ENCODE results near the gene ZFYVE28.

The ZFYVE28 gene

DNA sequence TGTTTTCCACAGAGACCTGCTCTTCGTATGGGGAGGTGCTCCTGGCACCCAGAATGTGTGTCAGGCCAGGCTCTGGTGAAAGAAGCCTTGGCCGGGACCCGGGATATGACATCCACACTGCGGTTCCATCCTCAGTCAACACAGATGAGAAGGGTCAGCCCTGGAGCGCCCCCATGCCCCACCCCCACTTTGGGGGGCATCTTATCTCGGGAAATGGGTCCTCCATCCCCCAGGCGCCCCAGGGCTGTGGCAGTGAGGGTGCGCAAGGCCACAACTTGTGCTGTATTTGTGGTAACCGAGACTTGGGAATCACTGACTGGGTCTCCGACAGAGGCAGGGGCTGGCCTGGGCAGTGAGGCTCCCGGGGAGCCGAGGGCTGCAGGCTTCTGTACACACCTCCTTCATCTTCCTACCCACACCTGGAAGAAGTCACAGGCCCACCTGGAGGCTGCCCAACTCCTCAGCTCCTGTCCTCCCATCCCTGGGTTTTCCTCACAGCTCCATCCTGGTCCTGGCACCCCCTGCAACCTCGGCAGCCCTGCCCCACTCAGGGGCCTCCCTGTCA, 8.3 kb upstream of the ZFYVE28 start:
- no peaks in the 10 kb centered on the region for H3K9me3 Mint-ChIP-seq
- H3K36me3 Mint-ChIP-seq, result no peaks in the 10 kb centered on the region
- H3K27ac Mint-ChIP-seq, result no peak overlapping the region
- DNase-seq, result no peak
- peaks cover 20 to 33% of the 10 kb centered on the region in 2 donors for H3K27me3 Mint-ChIP-seq
- H3K4me1 Mint-ChIP-seq, result peaks cover 0 to 6% of the 10 kb centered on the region in 2 donors
- no peak overlapping the region for H3K4me3 Mint-ChIP-seq
- ATAC-seq (replicated peaks), result no peak

DNA sequence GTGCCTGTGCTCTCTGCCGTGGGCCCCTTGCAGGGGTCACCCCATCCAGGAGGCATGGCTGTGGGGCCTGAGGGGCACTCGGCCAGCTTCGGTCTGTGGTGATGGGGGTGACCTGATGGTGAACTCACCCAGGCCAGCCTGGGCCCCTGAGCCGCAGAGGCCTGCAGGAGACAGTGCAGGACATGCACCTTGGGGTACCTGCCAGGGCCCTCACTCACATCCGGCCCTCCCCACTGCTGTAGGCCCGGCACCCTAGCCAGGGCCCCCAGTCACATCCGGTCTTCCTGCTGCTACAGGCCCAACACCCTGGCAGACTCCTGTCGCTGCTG, 7.6 kb upstream of the ZFYVE28 start:
- H3K36me3 Mint-ChIP-seq, result no peaks in the 10 kb centered on the region
- no peak overlapping the region for H3K4me3 Mint-ChIP-seq
- no peak for ATAC-seq (replicated peaks)
- no peak for DNase-seq
- peaks cover 0 to 6% of the 10 kb centered on the region in 2 donors for H3K4me1 Mint-ChIP-seq
- no peaks in the 10 kb centered on the region for H3K9me3 Mint-ChIP-seq
- peaks cover 21 to 25% of the 10 kb centered on the region in 2 donors for H3K27me3 Mint-ChIP-seq
- H3K27ac Mint-ChIP-seq, result no peak overlapping the region

DNA sequence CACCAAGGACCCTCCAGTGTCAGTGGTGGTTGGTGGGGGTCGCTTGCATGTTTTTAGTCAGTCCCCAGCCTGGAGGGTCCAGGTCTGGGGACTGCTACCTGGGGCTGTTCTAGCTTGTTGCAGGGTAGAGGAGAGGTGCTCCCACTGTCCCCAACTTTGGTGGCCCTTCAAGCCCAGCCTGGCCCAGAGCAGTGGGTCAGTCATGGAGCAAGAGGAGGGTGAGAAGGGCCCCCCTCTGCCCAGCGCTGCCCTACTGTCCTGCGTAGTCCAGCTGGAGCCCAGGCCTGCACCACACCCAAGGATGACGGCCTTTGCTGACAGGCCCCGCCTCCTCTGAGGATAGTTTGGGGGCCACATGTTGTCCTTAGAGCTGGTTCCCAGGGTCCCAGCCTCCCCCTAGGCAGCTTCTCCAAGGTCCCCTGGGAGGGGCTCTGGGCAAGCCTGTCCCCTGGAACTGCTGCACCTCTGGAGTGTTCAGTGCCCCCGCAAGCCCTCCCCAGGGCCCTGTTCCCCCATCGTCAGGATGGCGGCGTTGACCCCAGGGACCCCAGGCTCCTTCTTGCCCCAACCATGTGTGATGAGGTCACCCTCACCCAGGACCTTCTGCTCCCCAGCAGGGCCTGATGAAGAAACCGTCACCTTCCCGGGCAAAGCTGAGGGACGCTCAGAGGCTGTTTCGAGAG, 7.1 kb upstream of the ZFYVE28 start:
- no peaks in the 10 kb centered on the region for H3K36me3 Mint-ChIP-seq
- no peak for DNase-seq
- H3K9me3 Mint-ChIP-seq, result no peaks in the 10 kb centered on the region
- H3K27me3 Mint-ChIP-seq, result peaks cover 26 to 30% of the 10 kb centered on the region in 2 donors
- H3K4me1 Mint-ChIP-seq, result peaks cover 0 to 6% of the 10 kb centered on the region in 2 donors
- H3K27ac Mint-ChIP-seq, result no peak overlapping the region
- no peak for ATAC-seq (replicated peaks)
- no peak overlapping the region for H3K4me3 Mint-ChIP-seq

DNA sequence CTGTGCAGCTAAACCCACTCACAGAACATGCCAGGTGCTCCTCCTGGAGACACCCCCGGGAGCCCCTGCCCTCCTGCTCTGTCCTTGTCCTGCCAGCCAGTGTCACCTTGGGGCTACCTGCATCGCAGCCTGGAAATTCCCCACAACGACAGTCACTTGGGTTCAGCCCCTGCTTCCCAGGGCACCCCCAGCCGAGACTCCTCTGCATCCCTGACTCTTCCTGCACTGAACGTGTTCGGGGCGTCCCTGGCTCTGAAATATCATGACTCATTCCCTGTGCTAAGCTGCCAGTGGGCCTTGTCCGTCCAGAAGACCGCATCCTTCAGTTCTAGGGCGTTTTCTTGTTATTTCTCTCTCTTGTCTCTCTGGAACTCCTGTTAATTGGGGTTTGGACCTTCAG, 6.1 kb upstream of the ZFYVE28 start:
- H3K36me3 Mint-ChIP-seq, result no peaks in the 10 kb centered on the region
- H3K4me1 Mint-ChIP-seq, result peaks cover 6 to 12% of the 10 kb centered on the region in 2 donors
- ATAC-seq (replicated peaks) (no peak), DNase-seq (no peak)
- no peak overlapping the region for H3K27ac Mint-ChIP-seq
- no peaks in the 10 kb centered on the region for H3K9me3 Mint-ChIP-seq
- H3K4me3 Mint-ChIP-seq, result no peak overlapping the region
- H3K27me3 Mint-ChIP-seq, result peaks cover 35 to 39% of the 10 kb centered on the region in 2 donors

DNA sequence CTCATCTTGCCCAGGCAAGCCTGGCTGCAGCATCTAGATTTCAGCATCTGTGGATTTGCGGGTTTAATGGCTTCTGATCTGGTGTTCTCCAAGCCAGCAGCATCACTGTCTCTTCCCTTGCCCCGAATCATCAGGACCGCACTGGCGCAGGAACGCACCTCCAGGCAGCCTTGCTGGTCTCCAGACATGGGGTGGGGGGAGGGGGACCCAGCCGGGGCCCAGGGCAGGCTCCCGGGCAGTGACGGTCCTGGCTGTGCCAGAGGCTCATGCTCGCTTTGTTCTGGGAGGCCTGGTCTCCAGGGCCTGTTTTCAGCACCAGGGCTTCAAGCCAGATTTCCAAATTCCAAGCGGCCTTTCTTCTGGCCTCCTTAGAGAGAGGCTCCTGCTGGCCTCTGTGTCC, 5.2 kb upstream of the ZFYVE28 start:
- DNase-seq (no peak), ATAC-seq (replicated peaks) (no peak)
- no peak overlapping the region for H3K4me3 Mint-ChIP-seq
- peaks cover 33 to 35% of the 10 kb centered on the region in 2 donors for H3K27me3 Mint-ChIP-seq
- no peaks in the 10 kb centered on the region for H3K9me3 Mint-ChIP-seq
- peaks cover 14 to 18% of the 10 kb centered on the region in 2 donors for H3K4me1 Mint-ChIP-seq
- H3K27ac Mint-ChIP-seq, result no peak overlapping the region
- H3K36me3 Mint-ChIP-seq, result no peaks in the 10 kb centered on the region

DNA sequence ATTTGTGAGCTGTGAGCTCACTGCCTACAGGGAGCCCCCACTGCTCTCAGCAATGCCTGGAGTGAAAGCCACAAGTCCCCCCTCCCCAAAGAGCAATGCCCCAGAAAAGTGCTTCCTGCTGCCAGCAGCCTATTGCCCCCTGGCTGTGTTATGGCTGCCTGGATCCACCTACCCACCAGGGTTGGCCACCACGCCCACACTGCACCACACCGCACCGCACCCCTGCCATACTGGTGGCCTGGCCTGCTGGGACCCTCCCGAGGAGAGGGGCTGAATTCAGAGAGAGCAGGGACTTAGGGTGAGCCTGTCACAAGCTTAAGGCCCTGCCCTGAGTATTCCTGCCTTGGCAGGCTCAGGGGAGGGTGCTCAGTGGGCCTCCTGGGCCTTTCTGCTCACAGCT, 4.6 kb upstream of the ZFYVE28 start:
- DNase-seq (no peak), ATAC-seq (replicated peaks) (no peak)
- H3K4me3 Mint-ChIP-seq, result no peak overlapping the region
- no peaks in the 10 kb centered on the region for H3K9me3 Mint-ChIP-seq
- H3K27ac Mint-ChIP-seq, result no peak overlapping the region
- H3K36me3 Mint-ChIP-seq, result no peaks in the 10 kb centered on the region
- peaks cover 15 to 16% of the 10 kb centered on the region in 2 donors for H3K4me1 Mint-ChIP-seq
- peaks cover 31 to 34% of the 10 kb centered on the region in 2 donors for H3K27me3 Mint-ChIP-seq

DNA sequence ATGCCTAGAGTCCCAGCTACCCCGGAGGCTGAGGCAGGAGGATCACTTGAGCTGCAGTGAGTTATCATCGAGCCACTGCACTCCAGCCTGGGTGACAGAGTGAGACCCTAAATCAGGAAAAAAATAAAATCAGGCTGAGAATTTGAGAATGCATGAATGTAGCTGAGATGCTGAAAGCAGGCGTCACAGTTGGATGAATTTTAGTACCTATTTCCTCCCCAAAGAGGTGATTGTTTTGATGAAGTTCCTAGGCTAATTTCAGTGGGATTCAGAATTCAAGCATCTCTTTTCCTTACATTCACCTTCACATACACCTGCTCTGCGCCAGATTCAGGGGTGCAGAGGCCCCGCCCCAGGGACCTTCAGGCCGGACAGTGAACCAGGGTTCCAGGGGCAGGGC, 3.5 kb upstream of the ZFYVE28 start:
- peaks cover 23% of the 10 kb centered on the region in 2 donors for H3K4me1 Mint-ChIP-seq
- H3K9me3 Mint-ChIP-seq, result no peaks in the 10 kb centered on the region
- peaks cover 39 to 41% of the 10 kb centered on the region in 2 donors for H3K27me3 Mint-ChIP-seq

DNA sequence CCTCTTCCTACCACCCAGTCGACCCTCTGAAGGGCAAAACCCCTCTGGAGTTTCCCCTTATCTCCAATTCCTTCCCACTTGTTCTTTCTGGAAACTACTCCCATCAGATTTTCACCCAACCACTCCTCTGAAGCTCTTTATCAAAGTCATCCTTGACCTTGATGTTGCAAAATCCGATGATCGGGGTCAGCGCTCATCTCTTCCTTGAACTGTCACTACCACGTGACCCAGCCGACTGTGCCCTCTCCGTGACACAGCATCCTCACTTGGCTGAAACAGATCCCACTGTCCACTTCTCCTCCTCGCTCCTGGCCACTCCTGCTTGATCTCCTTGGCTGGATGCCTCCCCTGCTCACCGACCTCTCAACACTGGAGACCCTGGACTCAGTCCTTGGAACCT, 1.4 kb upstream of the ZFYVE28 start:
- DNase-seq, result no peak
- peaks cover 56% of the 10 kb centered on the region in 2 donors for H3K27me3 Mint-ChIP-seq
- H3K27ac Mint-ChIP-seq, result peak overlapping the region; percentile 34
- no peaks in the 10 kb centered on the region for H3K36me3 Mint-ChIP-seq
- peaks cover 23 to 33% of the 10 kb centered on the region in 2 donors for H3K4me1 Mint-ChIP-seq
- H3K9me3 Mint-ChIP-seq, result no peaks in the 10 kb centered on the region
- H3K4me3 Mint-ChIP-seq, result peak overlapping the region; percentile 0 to 12
- no peak for ATAC-seq (replicated peaks)

More for the DNA sequence above, 3.5 kb upstream of the ZFYVE28 start:
- Mint-ChIP-seq H3K4me3 (no peak overlapping the region), H3K27ac (no peak overlapping the region), H3K36me3 (no peaks in the 10 kb centered on the region)
- DNase-seq, result no peak
- ATAC-seq (replicated peaks), result no peak

DNA sequence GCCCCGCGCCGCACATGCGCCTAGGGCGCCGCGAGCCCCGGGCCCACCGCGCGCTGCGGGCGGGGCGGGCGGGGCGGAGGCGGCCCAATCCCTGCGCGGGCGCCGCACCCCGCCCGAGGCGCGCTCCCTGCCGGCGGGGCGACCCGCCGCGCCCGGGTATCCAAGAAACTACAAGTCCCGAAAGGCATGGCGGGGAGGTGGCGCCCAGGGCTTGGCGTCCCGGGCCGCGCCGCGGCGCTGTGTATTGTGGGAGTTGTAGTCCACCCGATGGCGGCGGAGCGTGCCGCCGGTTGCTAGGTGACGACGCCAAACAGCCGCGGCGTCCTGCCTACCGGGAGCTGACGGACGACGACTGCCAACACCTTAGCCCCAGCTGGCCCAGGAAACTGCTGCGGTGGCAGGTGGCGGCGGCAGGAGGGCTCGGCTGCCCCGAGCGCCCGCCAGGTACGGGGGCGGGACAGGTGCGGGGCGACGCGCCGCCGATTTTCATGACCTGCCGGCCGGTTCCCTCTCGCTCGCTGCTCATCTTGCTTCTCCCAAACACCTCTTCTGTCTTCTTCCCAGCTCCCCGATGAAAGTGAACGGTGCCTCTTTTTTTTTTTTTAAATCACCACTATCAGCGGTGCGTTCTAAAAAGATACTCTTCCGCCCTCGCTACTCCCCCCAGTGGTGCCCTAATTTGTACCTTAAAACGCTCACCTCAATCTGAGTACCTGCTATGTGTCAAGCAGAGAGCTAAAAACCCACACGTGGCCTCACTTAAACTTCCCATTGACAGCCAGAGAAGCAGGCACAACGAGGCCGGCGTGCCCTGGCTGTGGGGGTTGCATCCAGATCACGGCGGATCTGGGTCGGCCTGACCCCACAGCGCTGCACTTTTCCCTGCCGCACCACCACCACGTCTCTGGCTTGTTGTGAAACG, 466 bp upstream of the ZFYVE28 start, which contains the start of gene CFAP99:
Gene CFAP99 (plus strand): TSS at position 306 of the 922 bp plus-strand sequence.
- no peaks in the 10 kb centered on the region for H3K36me3 Mint-ChIP-seq
- peak; percentile 85 for DNase-seq
- no peaks in the 10 kb centered on the region for H3K9me3 Mint-ChIP-seq
- H3K4me3 Mint-ChIP-seq, result peak within 1 kb of the TSS; percentile 89 to 95
- H3K27me3 Mint-ChIP-seq, result peaks cover 60 to 65% of the 10 kb centered on the region in 2 donors
- peak within 1 kb of the TSS; percentile 95 for H3K27ac Mint-ChIP-seq
- H3K4me1 Mint-ChIP-seq, result peaks cover 23 to 42% of the 10 kb centered on the region in 2 donors
- ATAC-seq (replicated peaks), result peak; percentile 97 to 98

DNA sequence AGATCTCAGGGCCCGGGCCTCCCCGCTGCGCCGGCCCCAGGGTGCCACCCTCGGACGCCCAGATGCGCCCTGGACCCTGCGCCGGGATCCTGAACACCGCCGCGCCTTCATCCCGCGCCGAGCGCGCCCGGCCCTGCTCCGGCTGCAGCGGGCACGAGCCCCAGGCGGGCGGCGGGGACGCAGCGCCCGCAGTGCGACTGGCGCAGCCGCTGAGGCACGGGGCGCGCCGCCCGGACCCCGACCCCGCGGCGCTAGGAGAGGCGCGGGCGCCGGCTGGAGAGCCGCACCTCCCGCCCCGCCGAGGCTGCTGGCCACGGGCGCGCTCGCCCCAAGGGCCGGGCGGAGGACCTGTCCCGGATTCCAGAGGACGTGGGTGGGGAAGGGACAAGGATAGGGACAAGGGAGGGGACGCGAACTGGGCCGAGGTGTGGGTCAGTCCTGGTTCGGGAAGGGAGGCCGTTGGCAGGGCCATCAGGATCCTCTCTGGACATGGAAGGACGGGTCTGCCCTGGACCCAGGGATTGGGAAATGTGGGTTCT, 1.1 kb downstream of the ZFYVE28 start:
- ATAC-seq (replicated peaks) (no peak), DNase-seq (no peak)
- peaks cover 33 to 58% of the 10 kb centered on the region in 2 donors for H3K4me1 Mint-ChIP-seq
- no peak overlapping the region for H3K27ac Mint-ChIP-seq
- no peaks in the 10 kb centered on the region for H3K36me3 Mint-ChIP-seq
- H3K9me3 Mint-ChIP-seq, result no peaks in the 10 kb centered on the region
- peak overlapping the region; percentile 89 for H3K4me3 Mint-ChIP-seq
- H3K27me3 Mint-ChIP-seq, result peaks cover 50 to 53% of the 10 kb centered on the region in 2 donors

DNA sequence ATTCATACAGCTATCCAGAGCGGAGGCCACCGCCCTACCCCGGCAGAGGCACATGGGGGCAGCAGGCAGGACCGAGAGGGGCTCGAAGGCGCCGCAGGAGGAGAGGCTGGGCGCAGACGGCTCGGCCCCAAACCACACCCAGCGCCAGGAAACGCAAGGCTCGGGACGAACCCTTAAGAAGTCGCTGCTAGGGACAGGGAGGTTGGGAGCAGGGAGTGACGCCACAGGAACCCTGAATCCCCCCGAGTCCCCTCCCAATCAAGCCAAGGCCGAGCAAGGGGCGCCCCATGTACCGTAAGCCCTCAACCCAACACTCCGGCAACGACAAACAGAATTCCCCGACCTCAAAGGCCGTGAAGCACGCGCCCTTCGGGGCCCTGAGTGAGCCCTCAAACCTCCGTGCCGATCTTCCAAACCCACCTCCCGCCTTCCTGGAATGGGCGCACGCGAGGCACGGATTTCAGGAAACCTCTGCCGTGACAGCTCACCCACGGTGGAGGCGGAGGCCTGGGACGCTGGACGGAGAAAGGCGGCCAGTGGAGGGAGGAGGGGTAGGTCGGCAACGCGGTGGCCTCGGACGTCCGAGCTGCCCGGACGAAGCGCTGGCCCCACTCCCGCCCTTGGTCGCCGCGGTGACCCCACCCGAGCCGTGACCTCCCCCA, 1.8 kb downstream of the ZFYVE28 start:
- no peaks in the 10 kb centered on the region for H3K9me3 Mint-ChIP-seq
- peak overlapping the region; percentile 53 for H3K27ac Mint-ChIP-seq
- no peaks in the 10 kb centered on the region for H3K36me3 Mint-ChIP-seq
- H3K4me1 Mint-ChIP-seq, result peaks cover 34 to 64% of the 10 kb centered on the region in 2 donors
- H3K4me3 Mint-ChIP-seq, result peak overlapping the region; percentile 34 to 39
- DNase-seq (no peak), ATAC-seq (replicated peaks) (no peak)
- peaks cover 49 to 52% of the 10 kb centered on the region in 2 donors for H3K27me3 Mint-ChIP-seq

DNA sequence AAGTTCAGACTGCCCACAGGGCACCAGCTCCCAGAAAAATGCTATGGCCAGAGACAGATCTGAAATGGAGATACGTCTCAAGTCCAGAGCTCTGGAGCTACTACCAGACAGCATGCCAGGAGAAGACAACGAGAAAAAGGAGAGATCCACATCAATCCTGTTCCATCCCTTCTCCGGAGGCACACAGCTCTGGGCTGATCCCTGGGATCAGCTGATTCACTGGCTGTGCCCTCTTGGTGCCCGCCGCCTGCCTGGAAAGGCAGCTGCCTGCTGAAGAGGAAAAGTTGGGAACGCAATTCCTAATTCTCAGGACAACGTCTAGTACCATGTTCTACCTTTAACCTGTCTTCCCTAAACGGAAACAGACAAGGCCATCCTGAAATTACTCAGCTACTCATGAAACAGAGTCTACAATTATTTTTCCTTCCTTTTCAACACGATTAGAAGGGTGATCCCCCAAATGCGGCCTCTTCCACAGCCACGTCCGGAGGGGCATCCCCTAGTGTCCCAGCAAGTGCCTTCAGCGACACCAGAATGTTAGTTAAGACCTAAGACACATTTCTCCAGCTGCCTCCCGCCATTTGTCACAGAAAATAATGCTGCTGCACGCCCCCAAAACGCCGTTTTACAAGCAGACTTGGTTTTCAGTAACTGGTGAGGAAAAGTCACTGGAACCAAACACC, 2.4 kb downstream of the ZFYVE28 start:
- Mint-ChIP-seq H3K4me1 (peaks cover 36 to 71% of the 10 kb centered on the region in 2 donors), H3K4me3 (peak overlapping the region; percentile 34 to 39), H3K36me3 (no peaks in the 10 kb centered on the region), H3K27me3 (peaks cover 56 to 59% of the 10 kb centered on the region in 2 donors), H3K9me3 (no peaks in the 10 kb centered on the region), H3K27ac (peak overlapping the region; percentile 53)
- DNase-seq, result no peak
- no peak for ATAC-seq (replicated peaks)

DNA sequence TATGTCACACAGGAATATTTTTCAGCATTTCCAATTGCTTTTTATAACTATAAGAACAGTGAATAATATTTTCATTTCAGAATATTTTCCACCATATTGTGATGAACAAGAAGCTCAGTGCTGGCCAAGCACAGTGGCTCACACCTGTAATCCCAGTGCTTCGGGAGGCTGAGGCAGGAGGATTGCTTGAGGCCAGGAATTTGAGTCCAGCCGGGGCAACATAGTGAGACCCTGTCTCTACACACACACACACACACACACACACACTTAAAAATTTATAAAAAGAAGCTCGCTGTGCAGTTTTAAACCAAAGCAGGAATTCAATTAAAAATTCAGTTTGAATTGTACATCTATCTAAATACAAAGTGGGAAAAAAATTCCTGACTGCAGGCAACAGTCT, 3.2 kb downstream of the ZFYVE28 start:
- no peak for ATAC-seq (replicated peaks)
- H3K4me3 Mint-ChIP-seq, result no peak overlapping the region
- H3K27ac Mint-ChIP-seq, result no peak overlapping the region
- H3K27me3 Mint-ChIP-seq, result peaks cover 53 to 59% of the 10 kb centered on the region in 2 donors
- H3K9me3 Mint-ChIP-seq, result no peaks in the 10 kb centered on the region
- no peak for DNase-seq
- peaks cover 36 to 77% of the 10 kb centered on the region in 2 donors for H3K4me1 Mint-ChIP-seq
- H3K36me3 Mint-ChIP-seq, result no peaks in the 10 kb centered on the region
